SK-N-SH (cell line): ENCODE data around the gene DDX39B. TPM values are rescaled to one million over a fixed set of nuclear protein-coding genes. Genes with fewer than 3 reads are reported as not detected.

Experiments
- CTCF ChIA-PET: fragments of 300-600, 350-600 bp; formaldehyde crosslinking; extraction: SDS; loops from one replicate; lab custom pipeline; 2021; lab: Yijun Ruan, JAX
- POLR2A ChIA-PET: fragments of 350-600 bp; sonication (Branson Sonifier 250); formaldehyde crosslinking; extraction: SDS; loops from one replicate; lab custom pipeline; 2020; ENCODE audit warnings: antibody characterized with exemption, inconsistent platforms; lab: Yijun Ruan, JAX
- DNase-seq: peaks from one replicate; pipeline ENCODE4 v3.0.0; 2012
- H2AFZ ChIP-seq: fragments of 200-600 bp; sonication (generic); 2 replicates; pipeline ENCODE4 v1.8.1; 2016; ENCODE audit warnings: antibody characterized with exemption, mild to moderate bottlenecking, low read depth
- H3F3A ChIP-seq: fragments of 200-600 bp; sonication (generic); replicated peaks from 2 replicates; pipeline ENCODE3; 2016; ENCODE audit warnings: antibody characterized with exemption, mild to moderate bottlenecking; ENCODE audit not compliant: insufficient read depth
- H3K27ac ChIP-seq, 2 experiments: fragments of 200-500 bp in 1 of 2; fragments of 200-600 bp in 1 of 2; sonication (Bioruptor generic) in 1 of 2; sonication (generic), shearing (Covaris generic) in 1 of 2; 2 replicates each; pipeline versions ENCODE4 v1.5.1 to v1.6.1; 2014 to 2016; ENCODE audit warnings: low read depth in 2 of 2, inconsistent platforms in 1 of 2, low read length in 1 of 2, mild to moderate bottlenecking in 1 of 2, mixed read lengths in 1 of 2
- H3K27me3 ChIP-seq: fragments of 200-600 bp; sonication (generic), shearing (Covaris generic); 2 replicates; pipeline ENCODE4 v1.6.1; 2016; ENCODE audit warnings: mixed run types; ENCODE audit not compliant: insufficient read depth
- H3K36me3 ChIP-seq, 2 experiments: fragments of 200-500 bp in 1 of 2; fragments of 200-600 bp in 1 of 2; sonication (Bioruptor generic) in 1 of 2; sonication (generic) in 1 of 2; replicated peaks in 1 of 2; 2 replicates each; pipeline versions ENCODE3 to v1.5.1; 2014 to 2016; ENCODE audit warnings: low read length in 1 of 2, mild to moderate bottlenecking in 1 of 2; ENCODE audit not compliant: insufficient read depth in 2 of 2, control insufficient read depth in 1 of 2
- H3K4me1 ChIP-seq, 2 experiments: fragments of 200-500 bp in 1 of 2; fragments of 200-600 bp in 1 of 2; sonication (Bioruptor generic) in 1 of 2; sonication (generic), shearing (Covaris generic) in 1 of 2; 2 replicates each; pipeline versions ENCODE4 v1.5.1 to v1.6.1; 2014 to 2016; ENCODE audit warnings: low read depth in 1 of 2, low read length in 1 of 2, mixed run types in 1 of 2; ENCODE audit not compliant: insufficient read depth in 2 of 2, control insufficient read depth in 1 of 2
- H3K4me2 ChIP-seq: fragments of 200-600 bp; sonication (generic), shearing (Covaris generic); 2 replicates; pipeline ENCODE4 v1.6.1; 2017; ENCODE audit warnings: mixed run types
- H3K4me3 ChIP-seq, 2 experiments: fragments of 200-500 bp in 1 of 2; fragments of 200-600 bp in 1 of 2; sonication (Bioruptor generic) in 1 of 2; sonication (generic), shearing (Covaris generic) in 1 of 2; 2 replicates each; pipeline versions ENCODE4 v1.5.1 to v1.8.1; 2014 to 2016; ENCODE audit warnings: low read depth in 2 of 2, inconsistent platforms in 1 of 2, low read length in 1 of 2, mild to moderate bottlenecking in 1 of 2, mixed read lengths in 1 of 2, moderate library complexity in 1 of 2
- H3K79me2 ChIP-seq: fragments of 200-600 bp; sonication (generic); 2 replicates; pipeline ENCODE4 v1.8.1; 2017; ENCODE audit warnings: mild to moderate bottlenecking; ENCODE audit not compliant: insufficient read depth
- H3K9ac ChIP-seq: fragments of 200-600 bp; sonication (generic); 2 replicates; pipeline ENCODE4 v1.6.1; 2017; ENCODE audit warnings: mixed run types
- H3K9me2 ChIP-seq: fragments of 200-600 bp; sonication (generic); 2 replicates; pipeline ENCODE4 v1.6.1; 2017; ENCODE audit warnings: mixed run types
- H3K9me3 ChIP-seq: fragments of 200-600 bp; sonication (generic); 2 replicates; pipeline ENCODE4 v1.6.1; 2017; ENCODE audit warnings: mixed run types, mild to moderate bottlenecking, moderate library complexity
- H4K20me1 ChIP-seq: fragments of 200-600 bp; sonication (generic); 2 replicates; pipeline ENCODE4 v1.6.1; 2017; ENCODE audit warnings: mild to moderate bottlenecking, mixed run types; ENCODE audit not compliant: insufficient read depth
- EZH2phosphoT487 ChIP-seq: fragments of 200-600 bp; sonication (generic); IDR thresholded peaks from 2 replicates; pipeline ENCODE4 v1.6.1; 2017; ENCODE audit warnings: low read depth, mixed run types, mild to moderate bottlenecking, antibody characterized with exemption, moderate library complexity, borderline replicate concordance
- IRF3 ChIP-seq: fragments of 150-350 bp; IDR thresholded peaks from 2 replicates; pipeline ENCODE4 v1.6.1; 2016; ENCODE audit warnings: mild to moderate bottlenecking, low read depth, low read length
- JUND ChIP-seq: IDR thresholded peaks from 2 replicates; pipeline ENCODE4 v1.4.0; 2012
- MAX ChIP-seq: IDR thresholded peaks from 2 replicates; pipeline ENCODE4 v1.4.0; 2012; ENCODE audit warnings: low read depth
- MXI1 ChIP-seq: IDR thresholded peaks from 2 replicates; pipeline ENCODE4 v1.6.1; 2012; ENCODE audit warnings: mild to moderate bottlenecking, low read depth, low read length, improper control_type of control experiment
- NFIC ChIP-seq: IDR thresholded peaks from 2 replicates; pipeline ENCODE4 v1.4.0; 2012; ENCODE audit warnings: borderline replicate concordance
- POLR2AphosphoS5 ChIP-seq: IDR thresholded peaks from 2 replicates; pipeline ENCODE4 v1.6.1; 2012; ENCODE audit warnings: low read depth, low read length
- RAD21 ChIP-seq: IDR thresholded peaks from 2 replicates; pipeline ENCODE4 v1.6.1; 2012; ENCODE audit warnings: mild to moderate bottlenecking, low read length
- REST ChIP-seq: IDR thresholded peaks from 2 replicates; pipeline ENCODE4 v1.6.1; 2012; ENCODE audit warnings: mild to moderate bottlenecking, low read depth, low read length, moderate library complexity
- USF1 ChIP-seq: IDR thresholded peaks from 2 replicates; pipeline ENCODE4 v1.4.0; 2012; ENCODE audit warnings: low read depth, borderline replicate concordance
- ZBTB33 ChIP-seq: IDR thresholded peaks from 2 replicates; pipeline ENCODE4 v1.4.0; 2012; ENCODE audit warnings: low read depth, borderline replicate concordance
- WGBS: methylation state at CpG from one replicate; pipeline ENCODE4 v1.1.6; 2017; ENCODE audit warnings: low lambda C conversion rate; 5-methylcytosine and 5-hydroxymethylcytosine counted together
- polyA plus RNA-seq, 3 experiments: library from polyadenylated mRNA; depleted of rRNA; stranded (reverse); fragments of >200 nt; gene quantifications; 2 replicates each; pipeline ENCODE4 v1.2.3, GENCODE V29; 2012
- TF ChIP-seq, protein P1 (sequence below): IDR thresholded peaks from 2 replicates; pipeline ENCODE4; 2012

DDX39B gene
- polyA plus RNA-seq, 1 of the 3 experiments (the other 2 are of a cell fraction) = 502 TPM

- Histone ChIP-seq H3F3A (peaks cover 19% of the 10 kb centered on the region), H3K4me1 (peaks cover 0 to 17% of the 10 kb centered on the region in 2 experiments; a peak in 2 of 4 replicates), H3K36me3 (peaks cover 30 to 34% of the 10 kb centered on the region in 2 experiments), H3K9me3 (no peaks in the 10 kb centered on the region), H3K27ac (no peak overlapping the region), H4K20me1 (no peaks in the 10 kb centered on the region), H3K9me2 (no peaks in the 10 kb centered on the region), H2AFZ (no peak overlapping the region), H3K27me3 (no peaks in the 10 kb centered on the region), H3K4me2 (no peak overlapping the region), H3K9ac (no peak overlapping the region), H3K79me2 (peaks cover 36% of the 10 kb centered on the region), H3K4me3 (no peak overlapping the region)
- POLR2A ChIA-PET = no interaction called here
- CTCF ChIA-PET = interaction anchor here (0.7 to 5.7 kb wide), 5 partner anchors 8 to 41 kb away, joined by 3 to 29 read pairs (median 6); partner anchors contain the start of genes ATP6V1G2, LTB and NFKBIL1
- DNase-seq = no peak
- TF ChIP-seq POLR2AphosphoS5 (no peak), MAX (no peak), USF1 (no peak), REST (no peak), MXI1 (no peak), JUND (no peak), ZBTB33 (no peak), RAD21 (no peak), EZH2phosphoT487 (no peak), IRF3 (no peak), NFIC (no peak)
- TF ChIP-seq, protein P1, sequence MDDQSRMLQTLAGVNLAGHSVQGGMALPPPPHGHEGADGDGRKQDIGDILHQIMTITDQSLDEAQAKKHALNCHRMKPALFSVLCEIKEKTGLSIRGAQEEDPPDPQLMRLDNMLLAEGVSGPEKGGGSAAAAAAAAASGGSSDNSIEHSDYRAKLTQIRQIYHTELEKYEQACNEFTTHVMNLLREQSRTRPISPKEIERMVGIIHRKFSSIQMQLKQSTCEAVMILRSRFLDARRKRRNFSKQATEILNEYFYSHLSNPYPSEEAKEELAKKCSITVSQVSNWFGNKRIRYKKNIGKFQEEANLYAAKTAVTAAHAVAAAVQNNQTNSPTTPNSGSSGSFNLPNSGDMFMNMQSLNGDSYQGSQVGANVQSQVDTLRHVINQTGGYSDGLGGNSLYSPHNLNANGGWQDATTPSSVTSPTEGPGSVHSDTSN = no peak
- WGBS = 100% methylated on average over 3 of the region's 3 CpGs
These were observed 14.5 kb upstream of the DDX39B start for GRCh38 chr6:31556307-31556706.
